HL-60 (cell line): ENCODE data around the gene PAQR3.

Experiments used
- DNase-seq, 2 experiments: peaks; one replicate each; pipeline ENCODE4 v3.0.0-alpha.2; 2010 to 2020; ENCODE audit warnings: low read depth in 1 of 2, low spot score in 1 of 2
- H3K27ac ChIP-seq: fragments of 250-450 bp; sonication (Bioruptor Pico); replicated peaks from 2 replicates; pipeline ENCODE4 v1.5.1; 2020; ENCODE audit warnings: mild to moderate bottlenecking, moderate library complexity
- H3K27me3 ChIP-seq: fragments of 250-450 bp; sonication (Bioruptor Pico); 2 replicates; pipeline ENCODE4 v1.5.1; 2021; ENCODE audit warnings: mild to moderate bottlenecking, moderate library complexity; ENCODE audit not compliant: insufficient read depth, poor library complexity, severe bottlenecking
- H3K4me3 ChIP-seq: replicated peaks from 2 replicates; pipeline ENCODE4 v1.5.1; 2011; ENCODE audit warnings: mild to moderate bottlenecking, control low read depth, low read length; ENCODE audit not compliant: insufficient read depth
- GABPA ChIP-seq: IDR thresholded peaks from 2 replicates; pipeline ENCODE4 v1.6.1; 2012; ENCODE audit warnings: low read depth
- POLR2AphosphoS5 ChIP-seq: IDR thresholded peaks from 2 replicates; pipeline ENCODE4 v1.6.1; 2012; ENCODE audit warnings: low read depth
- SPI1 ChIP-seq: IDR thresholded peaks from 2 replicates; pipeline ENCODE4 v1.6.1; 2012; ENCODE audit warnings: low read depth, mild to moderate bottlenecking, borderline replicate concordance
- TF ChIP-seq, protein P1 (sequence below): IDR thresholded peaks from one replicate; pipeline ENCODE4 v1.5.1; 2011; ENCODE audit warnings: low read length, control low read depth, inconsistent platforms; ENCODE audit not compliant: insufficient read depth
- TF ChIP-seq, protein P2 (sequence below): IDR thresholded peaks from 2 replicates; pipeline ENCODE4 v1.6.1; 2012; ENCODE audit warnings: low read depth; ENCODE audit not compliant: insufficient replicate concordance

The PAQR3 gene

DNA sequence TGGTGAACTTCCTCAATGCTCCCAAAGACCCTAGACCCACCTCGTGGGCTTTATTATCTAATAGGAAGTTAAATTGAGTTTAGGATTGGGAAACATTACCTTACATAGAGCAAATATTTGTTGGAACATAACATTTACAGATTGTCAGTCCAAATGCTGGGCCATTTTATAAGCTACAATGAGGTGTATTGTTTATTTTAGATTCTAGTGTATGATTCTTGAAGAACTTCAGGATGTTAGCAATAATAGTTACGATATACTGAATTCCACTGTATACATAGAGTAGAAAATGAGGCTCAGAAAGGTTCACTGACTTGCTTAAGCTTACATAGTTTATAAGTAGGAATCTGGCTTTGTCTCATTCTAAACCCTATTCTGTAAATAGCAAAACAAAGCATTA, 37.4 kb downstream of the PAQR3 start:
- Histone ChIP-seq H3K27ac (no peak overlapping the region), H3K4me3 (no peak overlapping the region), H3K27me3 (no peaks in the 10 kb centered on the region)
- TF ChIP-seq GABPA, result no peak
- TF ChIP-seq, protein P1, sequence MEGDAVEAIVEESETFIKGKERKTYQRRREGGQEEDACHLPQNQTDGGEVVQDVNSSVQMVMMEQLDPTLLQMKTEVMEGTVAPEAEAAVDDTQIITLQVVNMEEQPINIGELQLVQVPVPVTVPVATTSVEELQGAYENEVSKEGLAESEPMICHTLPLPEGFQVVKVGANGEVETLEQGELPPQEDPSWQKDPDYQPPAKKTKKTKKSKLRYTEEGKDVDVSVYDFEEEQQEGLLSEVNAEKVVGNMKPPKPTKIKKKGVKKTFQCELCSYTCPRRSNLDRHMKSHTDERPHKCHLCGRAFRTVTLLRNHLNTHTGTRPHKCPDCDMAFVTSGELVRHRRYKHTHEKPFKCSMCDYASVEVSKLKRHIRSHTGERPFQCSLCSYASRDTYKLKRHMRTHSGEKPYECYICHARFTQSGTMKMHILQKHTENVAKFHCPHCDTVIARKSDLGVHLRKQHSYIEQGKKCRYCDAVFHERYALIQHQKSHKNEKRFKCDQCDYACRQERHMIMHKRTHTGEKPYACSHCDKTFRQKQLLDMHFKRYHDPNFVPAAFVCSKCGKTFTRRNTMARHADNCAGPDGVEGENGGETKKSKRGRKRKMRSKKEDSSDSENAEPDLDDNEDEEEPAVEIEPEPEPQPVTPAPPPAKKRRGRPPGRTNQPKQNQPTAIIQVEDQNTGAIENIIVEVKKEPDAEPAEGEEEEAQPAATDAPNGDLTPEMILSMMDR, result no peak
- no peak for TF ChIP-seq POLR2AphosphoS5
- TF ChIP-seq, protein P2, sequence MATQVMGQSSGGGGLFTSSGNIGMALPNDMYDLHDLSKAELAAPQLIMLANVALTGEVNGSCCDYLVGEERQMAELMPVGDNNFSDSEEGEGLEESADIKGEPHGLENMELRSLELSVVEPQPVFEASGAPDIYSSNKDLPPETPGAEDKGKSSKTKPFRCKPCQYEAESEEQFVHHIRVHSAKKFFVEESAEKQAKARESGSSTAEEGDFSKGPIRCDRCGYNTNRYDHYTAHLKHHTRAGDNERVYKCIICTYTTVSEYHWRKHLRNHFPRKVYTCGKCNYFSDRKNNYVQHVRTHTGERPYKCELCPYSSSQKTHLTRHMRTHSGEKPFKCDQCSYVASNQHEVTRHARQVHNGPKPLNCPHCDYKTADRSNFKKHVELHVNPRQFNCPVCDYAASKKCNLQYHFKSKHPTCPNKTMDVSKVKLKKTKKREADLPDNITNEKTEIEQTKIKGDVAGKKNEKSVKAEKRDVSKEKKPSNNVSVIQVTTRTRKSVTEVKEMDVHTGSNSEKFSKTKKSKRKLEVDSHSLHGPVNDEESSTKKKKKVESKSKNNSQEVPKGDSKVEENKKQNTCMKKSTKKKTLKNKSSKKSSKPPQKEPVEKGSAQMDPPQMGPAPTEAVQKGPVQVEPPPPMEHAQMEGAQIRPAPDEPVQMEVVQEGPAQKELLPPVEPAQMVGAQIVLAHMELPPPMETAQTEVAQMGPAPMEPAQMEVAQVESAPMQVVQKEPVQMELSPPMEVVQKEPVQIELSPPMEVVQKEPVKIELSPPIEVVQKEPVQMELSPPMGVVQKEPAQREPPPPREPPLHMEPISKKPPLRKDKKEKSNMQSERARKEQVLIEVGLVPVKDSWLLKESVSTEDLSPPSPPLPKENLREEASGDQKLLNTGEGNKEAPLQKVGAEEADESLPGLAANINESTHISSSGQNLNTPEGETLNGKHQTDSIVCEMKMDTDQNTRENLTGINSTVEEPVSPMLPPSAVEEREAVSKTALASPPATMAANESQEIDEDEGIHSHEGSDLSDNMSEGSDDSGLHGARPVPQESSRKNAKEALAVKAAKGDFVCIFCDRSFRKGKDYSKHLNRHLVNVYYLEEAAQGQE, result no peak
- no peak for TF ChIP-seq SPI1
- DNase-seq, result no peak

DNA sequence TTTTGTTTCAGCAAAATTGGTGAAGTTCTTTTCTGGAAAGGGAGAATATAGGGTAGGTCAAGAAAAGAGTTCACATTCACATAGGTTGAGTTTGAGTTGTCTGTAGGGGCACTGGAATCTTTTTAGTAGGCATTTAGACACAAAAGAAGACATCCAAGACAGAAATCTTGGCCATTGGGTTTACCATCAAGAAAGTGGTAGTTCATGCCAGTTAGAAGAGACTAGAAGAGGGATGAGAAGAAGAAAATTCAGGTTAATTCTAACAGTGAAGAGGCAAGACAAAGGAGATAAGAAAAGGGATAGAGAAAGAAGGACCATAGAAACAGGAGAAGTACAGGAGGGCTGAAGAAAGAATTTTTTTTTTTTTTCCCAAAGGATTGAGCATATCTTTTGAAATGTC, 39.9 kb downstream of the PAQR3 start:
- no peak overlapping the region for H3K4me3 ChIP-seq
- TF ChIP-seq SPI1 (no peak), GABPA (no peak), POLR2AphosphoS5 (no peak)
- TF ChIP-seq, protein P2, result no peak
- TF ChIP-seq, protein P1, result no peak
- no peak overlapping the region for H3K27ac ChIP-seq
- no peak for DNase-seq
- H3K27me3 ChIP-seq, result no peaks in the 10 kb centered on the region

DNA sequence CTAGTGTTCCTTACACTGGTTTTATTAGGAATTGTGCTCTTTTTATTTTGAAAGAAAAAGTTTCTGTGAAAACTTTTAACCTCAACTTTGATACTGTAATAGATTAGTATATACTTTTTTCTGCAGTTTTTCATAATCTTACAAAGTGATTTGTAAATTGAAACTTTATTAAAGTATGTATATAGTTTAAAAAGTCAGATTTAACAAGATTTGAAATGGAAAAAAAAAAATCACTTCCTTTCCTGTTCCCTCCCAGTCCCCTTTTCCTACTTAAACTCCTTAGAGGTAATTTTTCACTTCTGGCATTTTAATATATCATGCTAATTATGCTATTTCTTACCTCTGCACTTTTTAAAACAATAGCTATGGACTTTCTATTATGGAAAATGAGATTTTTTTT, 49.3 kb downstream of the PAQR3 start:
- no peak overlapping the region for H3K27ac ChIP-seq
- TF ChIP-seq, protein P2, result no peak
- TF ChIP-seq GABPA (no peak), SPI1 (no peak), POLR2AphosphoS5 (no peak)
- TF ChIP-seq, protein P1, result no peak
- no peak for DNase-seq
- H3K4me3 ChIP-seq, result no peak overlapping the region
- H3K27me3 ChIP-seq, result no peaks in the 10 kb centered on the region
